D721Med (cell line): Measurements from ENCODE around the gene LCE3E.
"Not testable (repeated sequence)": the region's sequence is repeated elsewhere in the genome, so short reads cannot be mapped to it uniquely, and the experiment has no call there.

Source experiments
- DNase-seq: peaks from one replicate; pipeline ENCODE4 v3.0.0; 2011; ENCODE audit warnings: low spot score; ENCODE audit not compliant: insufficient read length
- FAIRE-seq: peaks from 2 replicates; lab custom pipeline; 2011; peaks lifted over from hg19 to GRCh38; lab: Jason Lieb, UNC
- CTCF ChIP-seq: IDR thresholded peaks from 2 replicates; pipeline ENCODE4 v1.5.1; 2012; ENCODE audit warnings: mild to moderate bottlenecking, control low read depth; ENCODE audit not compliant: insufficient read depth; ENCODE audit errors: missing control alignments

Gene LCE3E, protein sequence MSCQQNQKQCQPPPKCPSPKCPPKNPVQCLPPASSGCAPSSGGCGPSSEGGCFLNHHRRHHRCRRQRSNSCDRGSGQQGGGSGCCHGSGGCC

DNA sequence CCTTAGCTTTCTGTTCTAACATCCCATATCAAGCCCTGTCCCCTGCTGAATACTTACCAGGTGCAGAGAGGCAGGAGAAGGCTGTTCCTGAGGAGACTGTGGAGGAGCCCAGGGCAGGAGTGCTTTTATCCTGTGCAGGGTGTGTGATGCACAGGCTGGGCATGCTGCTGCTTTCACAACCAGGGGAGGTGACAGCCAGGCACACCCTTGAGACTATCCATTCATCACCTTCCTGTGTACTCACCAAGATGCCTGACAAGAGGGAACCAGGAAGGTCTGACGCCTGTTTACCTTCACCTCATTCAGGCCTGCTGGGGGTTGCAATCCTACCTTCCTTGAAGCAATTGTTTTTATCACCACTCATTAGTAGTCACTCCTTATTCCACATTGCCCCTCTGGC lies at the start of gene LCE3E:
Gene LCE3E, minus strand, starts transcription at position 100 of the 400 bp plus-strand sequence. CDS start 572 bp downstream, outside the sequence.
- DNase-seq (no peak), FAIRE-seq (no peak)
- no peak for TF ChIP-seq CTCF

DNA sequence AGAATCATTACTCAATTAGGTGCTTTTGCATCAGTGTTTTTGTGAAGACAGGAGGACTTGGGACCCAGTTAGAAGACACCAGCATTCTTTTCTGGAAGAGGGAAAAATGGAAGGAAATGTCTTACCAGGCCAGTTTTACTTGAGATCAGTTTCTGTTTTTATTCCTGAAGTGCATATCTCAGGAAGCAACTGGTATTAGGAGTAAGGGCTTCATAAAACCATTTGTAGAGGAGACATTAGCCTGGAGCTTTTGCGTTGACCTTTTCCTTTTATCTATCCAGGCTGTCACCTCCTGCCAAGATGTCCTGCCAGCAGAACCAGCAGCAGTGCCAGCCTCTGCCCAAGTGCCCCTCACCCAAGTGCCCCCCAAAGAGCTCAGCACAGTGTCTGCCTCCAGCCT lies 46.9 kb upstream of the LCE3E start, which contains the start of gene LCE3B:
Gene LCE3B, plus strand, starts transcription at position 301 of the 400 bp plus-strand sequence. Its CDS starts 0 bp downstream, at position 301.
- DNase-seq (no peak), FAIRE-seq (no peak)
- no peak for TF ChIP-seq CTCF

GRCh38 chr1:152599934-152600333 lies 33.4 kb upstream of the LCE3E start, which contains the start of gene LCE3C:
TSS of gene LCE3C (plus strand) at chr1:152600234. CDS start at chr1:152600732, 498 bp downstream.
- no peak for FAIRE-seq
- DNase-seq = no peak
- TF ChIP-seq CTCF = no peak

DNA sequence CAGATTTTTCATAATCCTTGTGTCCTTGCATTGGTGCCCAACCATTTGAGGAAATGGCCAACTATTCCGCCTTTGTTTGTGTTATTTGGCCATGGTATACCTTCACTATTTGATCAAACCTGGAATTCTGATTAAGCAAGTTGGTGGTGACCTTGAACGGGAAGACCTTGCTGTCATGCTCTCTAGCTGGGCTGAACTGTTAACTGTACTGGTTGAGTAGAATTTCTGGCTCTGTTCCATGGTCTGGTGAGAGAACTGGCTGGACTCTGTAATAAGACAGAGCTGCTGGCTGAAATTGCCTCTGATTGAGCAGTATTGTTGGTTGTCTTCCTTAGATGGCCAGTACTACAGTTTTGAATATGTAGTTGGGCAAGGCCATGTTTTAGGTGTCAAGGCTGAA lies 30.4 kb upstream of the LCE3E start:
- DNase-seq (no peak), FAIRE-seq (no peak)
- TF ChIP-seq CTCF = no peak

- DNase-seq (no peak), FAIRE-seq (no peak)
- no peak for TF ChIP-seq CTCF
Observed at GRCh38 chr1:152585586-152585985, 19.0 kb upstream of the LCE3E start.

DNA sequence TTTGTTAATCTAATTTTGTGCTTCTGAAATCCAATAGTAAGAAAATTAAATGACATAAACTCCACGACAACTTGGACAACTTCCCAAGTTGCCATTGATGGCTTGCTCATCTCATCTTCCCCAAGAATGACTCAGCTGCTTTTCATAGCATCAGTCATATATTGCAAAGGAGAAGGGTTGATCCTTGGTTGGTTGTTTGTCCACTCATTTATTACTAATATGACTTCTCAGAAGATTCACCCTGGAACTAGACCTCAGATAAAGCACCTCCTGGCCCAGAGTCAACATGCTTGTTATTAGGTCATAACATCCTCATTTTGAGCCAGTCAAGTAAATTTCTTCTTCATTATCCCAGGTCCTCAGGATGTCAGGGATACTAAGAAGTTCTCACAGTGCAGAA lies 16.1 kb upstream of the LCE3E start:
- no peak for TF ChIP-seq CTCF
- DNase-seq = no peak
- FAIRE-seq = no peak

GRCh38 chr1:152580433-152580832 lies 13.9 kb upstream of the LCE3E start, which contains the start of gene LCE3D:
TSS of gene LCE3D (minus strand) at chr1:152580516. CDS start at chr1:152579936, 580 bp downstream.
- FAIRE-seq (no peak), DNase-seq (no peak)
- TF ChIP-seq CTCF = no peak

GRCh38 chr1:152579526-152579925 lies 12.9 kb upstream of the LCE3E start:
- FAIRE-seq, DNase-seq: not testable (repeated sequence)
